ENCODE data around the gene FLNC. TPM values are rescaled to one million over a fixed set of nuclear protein-coding genes. Genes with fewer than 3 reads are reported as not detected.

The FLNC gene
- total RNA-seq, 1 experiment from 2014 or later: 8.0 TPM

- CTCF ChIA-PET: interaction anchor here (0.6 to 5.8 kb wide), 16 partner anchors 8 to 479 kb away, joined by 3 to 97 read pairs (median 7); partner anchors contain the start of genes ATP6V1F and KCP
- no peak for DNase-seq (ENCODE audit: low spot score)
- peak; percentile 10 for ATAC-seq
- Mint-ChIP-seq H3K27me3 (ENCODE audit: low read depth) (peaks cover 32% of the 10 kb centered on the region), H3K4me3 (peak overlapping the region; percentile 67), H3K4me1 (peaks cover 33% of the 10 kb centered on the region), H3K36me3 (no peaks in the 10 kb centered on the region), H3K27ac (no peak overlapping the region), H3K9me3 (no peaks in the 10 kb centered on the region)
- POLR2A ChIA-PET: interaction anchor here (0.6 to 1.6 kb wide), 7 partner anchors 8 to 221 kb away, joined by 3 to 6 read pairs (median 3); partner anchors contain the start of genes CALU and CCDC136
- TF ChIP-seq ZNF263 (CRISPR knock-in tag; IDR thresholded peaks at IDR 0.05; ENCODE audit: low read depth) (peak; percentile 65; the same call in 1 of the 2 replicates), TP53 (CRISPR knock-in tag; IDR thresholded peaks at IDR 0.05) (no peak)
Observed at GRCh38 chr7:128833148-128833945, 3.1 kb downstream of the FLNC start.

- Mint-ChIP-seq H3K4me3 (no peak overlapping the region), H3K27me3 (ENCODE audit: low read depth) (peaks cover 27% of the 10 kb centered on the region), H3K27ac (no peak overlapping the region), H3K4me1 (peaks cover 33% of the 10 kb centered on the region), H3K9me3 (no peaks in the 10 kb centered on the region), H3K36me3 (no peaks in the 10 kb centered on the region)
- ATAC-seq (no peak), DNase-seq (ENCODE audit: low spot score) (no peak)
- ChIA-PET CTCF (interaction anchor here (4.1 to 5.8 kb wide), 4 partner anchors 8 to 51 kb away, joined by 27 to 97 read pairs (median 52); partner anchors contain the start of gene ATP6V1F), POLR2A (interaction anchor here (1.0 to 1.4 kb wide), 2 partner anchors 34 to 41 kb away, joined by 3 read pairs; no protein-coding TSS in a partner anchor)
- TF ChIP-seq NR2C2 (CRISPR knock-in tag; IDR thresholded peaks at IDR 0.05): no peak
- no peak for TF ChIP-seq ARID4B (CRISPR knock-in tag; IDR thresholded peaks at IDR 0.05; ENCODE audit: borderline replicate concordance)
- TF ChIP-seq SMAD4 (CRISPR knock-in tag; IDR thresholded peaks at IDR 0.05): no peak
- no peak for TF ChIP-seq ATF2 (CRISPR knock-in tag; IDR thresholded peaks at IDR 0.05; ENCODE audit: borderline replicate concordance, low read depth)
- TF ChIP-seq ZNF219 (CRISPR knock-in tag; IDR thresholded peaks at IDR 0.05; ENCODE audit: borderline replicate concordance): no peak
- no peak for TF ChIP-seq HMGA2 (CRISPR knock-in tag; IDR thresholded peaks at IDR 0.05)
- TF ChIP-seq ZBTB21 (CRISPR knock-in tag; IDR thresholded peaks at IDR 0.05; ENCODE audit: borderline replicate concordance): no peak
- no peak for TF ChIP-seq FOXK1 (CRISPR knock-in tag; IDR thresholded peaks at IDR 0.05)
- no peak for TF ChIP-seq TEAD1 (CRISPR knock-in tag; IDR thresholded peaks at IDR 0.05)
Observed at GRCh38 chr7:128833946-128834325, 3.7 kb downstream of the FLNC start.

GRCh38 chr7:128835231-128835751 is 5.1 kb downstream of the FLNC start:
- Mint-ChIP-seq H3K4me3 (no peak overlapping the region), H3K27ac (no peak overlapping the region), H3K27me3 (ENCODE audit: low read depth) (peaks cover 16% of the 10 kb centered on the region), H3K36me3 (no peaks in the 10 kb centered on the region), H3K4me1 (peaks cover 26% of the 10 kb centered on the region), H3K9me3 (no peaks in the 10 kb centered on the region)
- ChIA-PET POLR2A (no interaction called here), CTCF (interaction anchor here (1.2 to 5.8 kb wide), 4 partner anchors 13 to 50 kb away, joined by 3 to 65 read pairs (median 7); no protein-coding TSS in a partner anchor)
- DNase-seq (ENCODE audit: low spot score) (no peak), ATAC-seq (no peak)
- TF ChIP-seq E2F4 (CRISPR knock-in tag; IDR thresholded peaks at IDR 0.05; ENCODE audit: borderline replicate concordance, low read depth) (0 out of 2 replicates have a peak, but pooled peaks have one; percentile 18), STAT6 (CRISPR knock-in tag; conservative IDR thresholded peaks at IDR 0.05; ENCODE audit: low read depth) (no peak)

Measured in WTC11 (cell line).